GM12872 (cell line): ENCODE measurements around the gene ABCG5.

Experiments used
- TF ChIP-seq, protein P1 (sequence below): IDR thresholded peaks from 3 replicates; pipeline ENCODE4 v1.5.1; 2011; ENCODE audit warnings: low read depth, mild to moderate bottlenecking, low read length, moderate library complexity; ENCODE audit not compliant: insufficient read depth

The ABCG5 gene

DNA sequence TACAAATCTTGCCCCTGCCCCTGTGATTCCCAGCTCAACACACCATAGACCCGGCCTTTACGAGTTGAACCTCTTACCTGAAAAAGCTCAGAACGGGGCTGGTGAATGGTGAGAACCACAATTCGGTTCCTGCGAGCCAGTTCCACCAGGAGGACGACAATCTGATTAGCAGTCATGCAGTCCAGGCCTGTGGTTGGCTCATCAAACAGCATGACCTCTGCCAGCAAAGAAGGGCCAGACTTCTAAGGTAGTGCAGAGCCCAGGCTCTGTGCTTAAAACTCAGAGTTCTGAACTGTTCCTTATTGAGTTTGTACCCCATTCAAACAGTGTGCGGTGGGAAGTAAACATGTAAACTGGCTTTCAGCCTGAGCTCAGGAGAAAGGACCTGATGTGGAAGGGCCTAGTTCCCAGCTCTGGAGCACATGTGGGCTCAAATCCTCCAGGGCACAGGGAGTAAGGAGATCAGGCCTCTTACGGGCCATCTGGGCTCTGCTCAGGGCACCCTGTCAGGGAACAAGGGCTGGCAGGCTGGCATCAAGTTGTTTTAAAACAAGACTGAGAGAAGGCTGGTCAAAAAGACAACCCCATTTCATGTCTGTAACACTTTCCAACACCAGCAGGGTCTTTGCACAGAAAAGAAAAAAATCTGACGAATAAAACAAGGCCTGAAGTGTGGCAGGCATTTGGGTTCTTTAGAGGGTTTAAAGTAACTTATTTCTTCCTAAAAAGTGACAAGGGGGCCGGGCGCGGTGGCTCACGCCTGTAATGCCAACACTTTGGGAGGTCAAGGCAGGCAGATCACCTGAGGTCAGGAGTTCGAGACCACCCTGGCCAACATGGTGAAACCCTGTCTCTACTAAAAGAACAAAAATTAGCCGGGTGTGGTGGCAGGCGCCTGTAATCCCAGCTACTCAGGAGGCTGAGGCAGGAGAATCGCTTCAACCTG is 12.1 kb downstream of the ABCG5 start:
- TF ChIP-seq, protein P1, sequence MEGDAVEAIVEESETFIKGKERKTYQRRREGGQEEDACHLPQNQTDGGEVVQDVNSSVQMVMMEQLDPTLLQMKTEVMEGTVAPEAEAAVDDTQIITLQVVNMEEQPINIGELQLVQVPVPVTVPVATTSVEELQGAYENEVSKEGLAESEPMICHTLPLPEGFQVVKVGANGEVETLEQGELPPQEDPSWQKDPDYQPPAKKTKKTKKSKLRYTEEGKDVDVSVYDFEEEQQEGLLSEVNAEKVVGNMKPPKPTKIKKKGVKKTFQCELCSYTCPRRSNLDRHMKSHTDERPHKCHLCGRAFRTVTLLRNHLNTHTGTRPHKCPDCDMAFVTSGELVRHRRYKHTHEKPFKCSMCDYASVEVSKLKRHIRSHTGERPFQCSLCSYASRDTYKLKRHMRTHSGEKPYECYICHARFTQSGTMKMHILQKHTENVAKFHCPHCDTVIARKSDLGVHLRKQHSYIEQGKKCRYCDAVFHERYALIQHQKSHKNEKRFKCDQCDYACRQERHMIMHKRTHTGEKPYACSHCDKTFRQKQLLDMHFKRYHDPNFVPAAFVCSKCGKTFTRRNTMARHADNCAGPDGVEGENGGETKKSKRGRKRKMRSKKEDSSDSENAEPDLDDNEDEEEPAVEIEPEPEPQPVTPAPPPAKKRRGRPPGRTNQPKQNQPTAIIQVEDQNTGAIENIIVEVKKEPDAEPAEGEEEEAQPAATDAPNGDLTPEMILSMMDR, result no peak

DNA sequence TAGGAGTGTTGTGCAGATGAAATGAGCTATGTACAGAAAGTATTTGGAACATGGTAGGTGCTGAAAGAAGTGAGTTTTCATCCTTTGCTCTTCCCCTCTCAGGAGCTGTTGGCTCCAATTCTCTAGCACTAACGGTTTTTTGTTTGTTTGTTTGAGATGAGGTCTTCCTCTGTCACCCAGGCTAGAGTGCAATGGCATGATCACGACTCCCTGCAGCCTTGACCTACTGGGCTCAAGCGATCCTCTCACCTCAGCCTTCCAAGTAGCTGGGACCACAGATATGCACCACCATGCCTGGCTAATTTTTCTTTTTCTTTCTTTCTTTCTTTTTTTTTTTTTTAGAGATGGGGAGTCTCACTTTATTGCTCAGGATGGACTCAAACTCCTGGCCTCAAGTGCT is 12.8 kb downstream of the ABCG5 start:
- TF ChIP-seq, protein P1, result no peak

GRCh38 chr2:43824951-43825493 is 13.6 kb downstream of the ABCG5 start:
- TF ChIP-seq, protein P1, result no peak

- TF ChIP-seq, protein P1, result no peak
Observed at GRCh38 chr2:43824512-43824911, 14.1 kb downstream of the ABCG5 start.

DNA sequence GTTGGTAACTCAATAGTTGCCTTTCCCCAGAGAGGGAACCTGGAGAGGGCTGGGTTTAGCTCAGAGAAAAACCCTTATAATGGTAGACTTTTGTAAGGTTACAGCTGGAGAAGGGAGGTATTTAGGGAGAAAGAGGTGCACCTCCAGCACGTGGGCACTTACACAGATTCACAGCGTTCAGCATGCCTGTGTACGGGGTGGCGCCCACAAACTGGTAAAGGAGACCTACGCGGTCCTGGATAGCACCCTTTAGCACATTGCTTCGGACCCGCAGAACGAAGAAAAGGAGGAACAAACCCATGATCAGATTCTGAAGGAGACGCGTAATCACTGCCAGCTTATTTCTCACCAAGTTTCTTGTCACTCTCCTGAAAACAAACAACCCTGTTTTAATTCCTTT is 14.9 kb downstream of the ABCG5 start:
- TF ChIP-seq, protein P1, result no peak

DNA sequence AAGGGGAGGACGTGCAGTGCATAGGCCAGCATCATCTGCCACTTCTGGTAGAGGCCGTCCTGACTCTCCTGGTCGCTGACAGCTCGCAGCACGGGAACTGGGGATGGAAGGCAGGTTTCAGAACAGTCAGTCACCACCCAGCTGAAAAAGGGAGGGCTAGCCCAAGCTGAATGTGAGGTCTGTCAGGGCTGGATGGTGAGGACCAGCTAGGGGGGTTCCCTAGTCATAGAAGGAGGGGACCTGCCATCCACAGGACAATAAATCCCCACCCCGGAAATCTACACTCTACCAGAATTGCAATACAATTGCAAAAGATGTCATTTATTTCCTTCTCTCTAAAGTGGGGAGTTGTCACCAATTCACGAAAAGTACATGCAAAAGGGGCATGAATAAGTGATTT is 15.8 kb downstream of the ABCG5 start:
- TF ChIP-seq, protein P1, result no peak

DNA sequence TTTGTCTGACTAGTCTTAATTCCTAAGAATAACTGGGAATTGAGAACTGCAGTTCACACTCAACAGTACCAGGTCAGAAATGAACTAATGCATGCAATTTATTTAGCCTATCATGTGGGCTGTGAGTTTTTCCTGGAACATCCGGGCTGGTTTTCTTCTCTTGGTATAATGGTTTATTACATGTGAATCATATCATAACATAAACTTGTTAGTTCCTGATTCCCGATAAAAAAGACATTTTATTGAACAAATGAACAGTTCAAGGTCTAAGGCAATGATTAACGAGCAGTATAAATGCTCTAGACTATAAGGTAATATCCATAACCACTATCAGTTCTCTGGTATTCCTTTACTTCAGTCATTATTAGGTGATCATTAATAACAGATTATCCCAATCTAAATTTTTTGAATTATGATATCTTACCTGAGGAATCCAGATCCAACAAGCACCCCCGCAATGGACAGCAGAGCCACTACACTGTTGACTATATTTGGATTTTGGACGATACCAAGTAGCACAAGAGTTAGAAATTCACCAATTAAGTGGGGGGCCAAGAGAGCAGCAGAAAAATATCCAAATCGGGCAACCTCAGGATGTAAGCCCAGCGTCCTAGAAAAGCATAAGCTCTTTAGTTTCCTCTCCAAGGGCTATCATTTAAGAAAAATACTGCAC is 19.0 kb downstream of the ABCG5 start:
- TF ChIP-seq, protein P1, result no peak
